Tongue (tissue), 2 donors: Measurements from ENCODE around the gene ETNK2. TPM values are rescaled to one million over a fixed set of nuclear protein-coding genes. Genes with fewer than 3 reads are reported as not detected.

Experiments used
- DNase-seq: peaks from one replicate; pipeline ENCODE4 v3.0.0-alpha.2; 2015
- total RNA-seq: library from RNA; depleted of rRNA; stranded (reverse); fragments of >200 nt; gene quantifications from one replicate; pipeline ENCODE4 v1.2.3, GENCODE V29; 2014

ETNK2 gene
- total RNA-seq, 1 donor from 2014 or later, result 14.7 TPM

DNA sequence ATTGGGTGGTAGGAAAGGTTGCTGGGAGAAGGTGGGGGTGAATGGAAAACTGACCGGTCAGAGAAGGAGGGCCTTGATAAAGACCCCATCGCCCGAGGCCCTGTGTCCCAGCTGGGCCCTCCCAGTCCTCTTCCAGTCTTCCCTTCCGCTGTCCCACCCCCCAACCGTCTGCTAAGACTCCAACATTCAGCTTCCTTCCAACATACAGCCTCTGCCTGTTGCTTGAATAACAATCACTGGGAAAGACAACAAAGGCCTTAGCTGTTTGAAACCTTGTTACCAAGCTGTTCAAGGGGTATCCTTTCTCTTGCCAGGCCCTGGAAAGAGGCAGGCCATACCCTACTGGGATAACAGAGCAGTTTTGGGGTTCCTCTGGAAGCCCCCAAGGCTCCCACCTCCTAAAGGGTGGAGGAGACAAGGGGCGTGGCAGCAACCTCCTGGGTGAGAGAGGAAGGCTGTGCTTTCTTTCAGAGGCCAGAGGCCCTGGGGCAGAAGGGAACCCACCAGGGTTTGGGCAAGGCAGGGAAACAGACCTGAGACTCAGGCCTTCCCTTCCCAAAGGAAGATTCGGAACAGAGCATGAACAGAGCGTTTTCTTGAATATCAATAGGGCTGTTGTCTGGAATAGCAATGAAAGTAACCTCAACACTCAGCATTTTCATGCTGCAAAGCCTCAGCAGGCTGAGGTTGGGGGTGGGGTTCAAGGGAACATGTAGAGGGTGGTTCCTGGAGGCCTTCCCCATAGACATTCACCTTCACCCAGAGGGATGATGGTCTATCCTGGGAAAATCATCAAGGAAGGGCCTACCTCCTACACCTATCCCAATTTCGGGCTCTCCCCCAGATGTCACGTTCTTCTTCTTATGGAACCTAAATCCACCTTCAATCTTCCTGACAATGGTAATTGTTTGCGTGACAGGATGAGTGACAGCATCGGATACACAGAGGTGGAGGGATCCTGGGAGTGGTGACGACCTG, 4.1 kb downstream of the ETNK2 start:
- DNase-seq, result no peak

DNA sequence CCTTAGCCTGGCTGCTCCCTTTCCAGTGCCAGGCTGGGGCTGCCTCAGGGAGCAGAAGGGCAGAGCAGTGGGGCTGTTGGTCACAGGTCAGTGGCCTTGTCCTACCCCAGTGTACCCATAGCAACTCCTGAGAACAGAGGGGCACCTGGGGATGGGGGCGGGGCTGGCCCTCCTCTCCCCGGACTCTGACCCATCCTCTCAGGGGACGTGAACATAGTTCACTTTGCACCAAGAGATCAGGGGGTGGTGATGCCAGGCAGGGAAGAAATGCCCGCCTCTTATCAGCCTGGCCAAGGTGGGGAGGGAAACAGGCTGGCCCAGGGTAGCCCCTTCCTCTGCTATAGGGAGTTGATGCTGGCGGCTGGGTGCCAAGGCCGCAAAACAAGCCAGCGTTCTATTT, 4.9 kb downstream of the ETNK2 start:
- DNase-seq, result no peak

DNA sequence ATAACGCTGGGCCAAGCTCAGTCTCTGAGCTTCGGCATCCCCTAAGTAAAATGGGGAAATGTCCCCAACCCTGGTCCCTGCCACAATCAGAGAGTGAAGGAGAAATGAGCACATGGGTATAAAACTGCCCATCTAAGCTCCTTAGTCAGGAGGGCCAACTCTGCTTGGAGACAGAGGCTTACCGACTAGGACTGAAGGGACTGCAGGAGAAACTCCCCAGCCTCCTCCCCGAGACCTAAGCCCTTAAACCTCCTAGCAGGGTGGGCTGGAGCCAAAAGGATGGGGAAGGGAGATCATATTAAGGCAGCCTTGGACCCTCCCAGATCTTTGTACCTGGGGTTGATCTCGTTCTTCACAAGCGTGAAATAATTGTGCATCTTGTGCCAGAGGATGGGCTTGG, 5.5 kb downstream of the ETNK2 start:
- DNase-seq, result no peak

DNA sequence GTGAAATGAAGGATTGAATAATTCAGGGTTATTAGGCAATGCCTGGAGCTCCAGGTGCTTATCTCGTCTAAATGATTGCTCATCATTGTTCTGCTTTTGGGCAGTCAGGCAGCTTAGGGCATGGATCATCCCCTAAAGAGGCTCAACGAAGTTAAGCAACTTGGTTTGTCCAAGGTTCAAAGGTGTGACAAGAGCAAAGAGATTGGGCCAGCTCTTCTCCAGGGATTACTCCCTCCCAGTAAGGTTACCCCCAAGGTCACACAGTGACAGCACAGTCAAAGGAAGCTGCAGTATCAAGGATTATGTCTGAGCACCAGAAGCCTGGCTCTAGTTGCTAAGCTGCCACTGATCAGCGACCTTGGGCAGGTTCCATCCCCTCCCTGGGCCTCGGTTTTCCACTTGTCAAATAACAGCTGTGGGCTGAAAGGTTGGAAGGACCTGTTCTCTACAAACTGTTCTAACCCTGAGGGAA, 6.8 kb downstream of the ETNK2 start:
- no peak for DNase-seq

DNA sequence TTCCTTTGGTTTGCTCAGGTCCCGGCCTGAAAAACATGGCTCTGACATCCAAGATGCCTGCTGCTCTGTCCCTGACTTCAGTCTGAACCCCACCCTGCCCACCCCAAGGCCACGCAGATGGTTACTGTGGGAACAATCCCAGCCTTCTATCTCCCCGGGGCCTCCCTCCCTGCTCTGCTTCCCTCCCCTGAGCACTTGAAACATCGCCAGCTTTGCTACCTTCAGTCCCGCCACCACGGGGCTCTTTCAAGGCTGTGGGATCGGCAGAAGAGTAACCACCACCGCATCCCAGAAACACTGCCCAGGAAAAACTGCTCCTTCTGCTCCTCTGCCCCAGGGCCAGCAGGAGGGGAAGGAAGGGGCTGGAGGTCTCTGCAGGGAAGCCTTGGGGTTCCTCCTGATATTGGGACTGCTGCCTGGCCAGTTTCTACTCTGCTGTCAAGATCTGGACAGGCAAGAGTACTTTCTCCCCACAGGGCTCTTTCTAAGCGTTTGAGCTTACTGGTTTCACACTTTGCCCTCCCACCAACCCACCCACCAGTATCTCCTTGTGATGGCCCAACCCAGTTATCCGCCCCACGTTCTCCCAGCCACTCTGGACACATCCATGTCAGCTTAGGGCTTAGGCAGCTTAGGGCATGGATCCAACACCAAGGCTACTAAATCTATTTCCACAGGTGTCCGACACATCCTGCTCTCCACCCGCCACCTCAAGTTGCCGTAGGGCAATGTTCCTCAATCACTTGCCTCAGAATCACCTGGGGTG, 8.4 kb downstream of the ETNK2 start:
- DNase-seq, result no peak

DNA sequence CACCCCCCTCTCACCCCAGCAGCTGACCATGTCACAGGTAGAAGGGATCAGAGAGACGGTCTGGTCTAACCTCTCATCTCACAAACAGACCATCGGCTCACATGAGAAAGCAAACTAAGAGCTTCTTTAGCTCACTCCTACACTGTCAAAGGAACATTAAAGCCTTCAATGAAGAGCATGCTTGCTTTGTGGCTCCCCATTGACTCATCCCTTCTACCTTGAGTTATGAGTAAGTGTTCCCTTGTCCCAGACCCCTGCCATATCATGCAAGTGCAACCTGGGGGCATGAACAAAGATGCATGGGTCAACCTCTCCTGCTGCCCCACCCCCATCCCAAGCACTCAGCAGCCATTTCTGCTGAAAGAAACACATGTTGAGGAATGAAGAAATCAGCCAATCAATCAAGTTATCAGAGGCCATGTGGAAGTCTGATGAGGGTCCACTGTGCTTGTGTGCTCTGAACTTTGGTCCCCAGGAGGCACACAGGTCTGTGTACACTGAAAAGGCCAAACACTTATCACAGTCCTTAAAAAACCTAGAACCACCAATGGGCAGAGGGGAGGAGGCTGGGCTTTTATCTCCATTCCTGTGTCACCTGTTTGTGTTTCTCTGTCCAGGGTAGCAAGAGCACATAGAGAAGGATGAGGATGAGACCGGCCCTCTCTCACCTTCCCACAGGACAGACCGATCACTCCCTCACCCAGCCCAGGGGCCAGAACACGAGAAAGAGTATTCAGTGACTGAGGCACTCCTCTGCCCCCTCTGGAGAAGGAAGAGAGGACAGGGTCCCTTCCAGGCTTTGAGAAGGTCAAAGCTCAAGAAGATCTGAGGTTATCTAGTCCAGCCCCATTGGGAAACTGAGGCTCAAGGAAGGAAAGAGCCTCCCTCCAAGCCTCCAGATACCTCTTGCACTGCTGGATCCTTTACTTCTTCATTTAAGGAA, 9.5 kb downstream of the ETNK2 start:
- DNase-seq, result no peak

DNA sequence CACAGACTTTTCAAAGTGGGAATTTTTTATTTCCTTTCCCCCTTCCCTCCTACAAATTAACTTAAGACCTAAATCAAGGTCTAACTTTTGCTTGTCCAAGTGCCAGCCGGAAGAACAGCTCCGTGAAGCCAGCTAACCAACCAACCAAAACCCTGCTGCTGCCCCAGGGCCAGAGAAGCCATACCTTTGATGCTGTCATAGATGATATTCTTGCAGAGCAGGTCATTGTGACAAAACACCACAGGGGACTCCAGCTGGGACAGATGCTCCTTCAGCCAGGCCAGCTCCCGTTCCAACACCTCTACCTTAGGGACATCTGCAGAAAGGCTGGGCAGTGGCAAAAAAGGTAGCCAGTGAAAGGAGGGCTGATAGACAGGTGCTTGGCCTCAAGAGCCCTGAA, 10.7 kb downstream of the ETNK2 start:
- DNase-seq, result no peak

DNA sequence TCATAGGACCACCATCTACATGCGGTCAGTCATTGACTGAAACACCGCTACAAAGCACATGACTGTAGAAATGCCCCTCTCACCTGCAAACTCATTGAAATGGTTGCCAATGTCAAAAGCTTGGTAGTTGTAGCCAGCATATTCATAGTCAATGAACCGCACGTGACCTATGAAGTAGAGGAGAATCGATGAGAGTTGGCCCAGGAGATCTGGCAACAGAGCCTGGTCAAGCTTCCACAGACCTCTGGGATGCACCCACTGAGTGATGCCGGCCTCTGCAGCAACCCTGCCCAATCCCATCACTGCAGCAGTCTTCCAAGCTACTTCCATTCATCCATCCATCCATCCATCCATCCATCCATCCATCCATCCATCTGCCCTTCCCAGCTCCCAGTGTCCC, 11.9 kb downstream of the ETNK2 start:
- no peak for DNase-seq

DNA sequence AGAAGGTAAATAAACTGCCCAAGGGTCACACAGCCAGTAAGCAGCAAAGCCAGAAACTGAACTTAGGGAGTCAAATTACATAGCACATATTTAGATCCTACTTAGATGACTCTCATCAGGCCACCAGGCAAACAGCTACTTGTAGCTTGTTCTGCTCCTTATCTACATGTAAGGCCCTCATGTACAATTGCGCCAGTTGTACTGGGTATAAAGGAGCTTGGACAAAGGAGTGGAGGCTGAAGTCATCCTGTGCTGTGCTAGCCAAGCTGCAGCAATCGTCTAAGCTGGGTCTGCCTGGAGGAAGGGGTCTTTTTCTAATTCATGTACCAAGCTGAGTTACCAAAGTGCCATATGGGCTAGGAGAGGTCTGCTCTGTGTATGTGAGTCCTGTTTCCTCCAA, 12.8 kb downstream of the ETNK2 start:
- no peak for DNase-seq

DNA sequence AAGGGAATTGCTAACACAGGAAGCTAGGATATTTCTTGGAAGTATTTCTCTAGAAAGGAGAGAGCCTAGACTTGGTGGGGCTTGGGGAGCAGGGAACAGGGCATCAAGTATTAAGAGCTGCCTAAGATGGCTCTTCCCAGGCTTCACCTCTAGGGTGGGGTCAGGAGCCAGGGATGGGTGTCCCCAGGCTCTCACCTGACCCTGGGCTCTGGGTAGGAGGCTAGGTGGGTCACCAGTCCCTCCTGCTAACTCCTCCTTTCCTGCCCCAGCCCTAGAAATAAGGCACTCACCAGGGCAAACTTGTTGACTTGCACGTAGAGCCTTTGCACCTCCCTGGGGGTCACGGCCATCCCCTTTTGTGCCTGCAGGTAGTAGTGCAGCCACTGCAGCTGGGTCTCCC, 15.0 kb downstream of the ETNK2 start:
- no peak for DNase-seq

DNA sequence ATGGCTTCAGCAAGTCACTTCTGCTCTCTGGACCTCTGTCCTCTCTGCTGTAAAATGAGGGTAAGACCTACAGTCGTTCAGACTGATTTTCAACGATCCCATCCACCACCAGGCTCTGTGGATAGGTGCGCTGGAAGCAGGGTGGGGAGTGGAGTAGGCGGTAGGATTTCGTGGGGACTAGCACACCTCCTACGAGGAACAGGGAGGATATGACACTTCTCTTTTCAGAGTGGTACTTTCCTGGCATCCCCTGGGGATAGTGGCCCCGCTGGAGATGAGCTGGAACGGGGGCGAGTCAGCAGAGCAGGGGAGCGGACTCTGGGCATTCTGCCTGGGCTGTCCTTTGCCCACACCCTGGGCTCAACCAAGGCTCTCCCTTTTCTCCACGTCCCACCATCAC, 17.7 kb downstream of the ETNK2 start:
- DNase-seq, result no peak

DNA sequence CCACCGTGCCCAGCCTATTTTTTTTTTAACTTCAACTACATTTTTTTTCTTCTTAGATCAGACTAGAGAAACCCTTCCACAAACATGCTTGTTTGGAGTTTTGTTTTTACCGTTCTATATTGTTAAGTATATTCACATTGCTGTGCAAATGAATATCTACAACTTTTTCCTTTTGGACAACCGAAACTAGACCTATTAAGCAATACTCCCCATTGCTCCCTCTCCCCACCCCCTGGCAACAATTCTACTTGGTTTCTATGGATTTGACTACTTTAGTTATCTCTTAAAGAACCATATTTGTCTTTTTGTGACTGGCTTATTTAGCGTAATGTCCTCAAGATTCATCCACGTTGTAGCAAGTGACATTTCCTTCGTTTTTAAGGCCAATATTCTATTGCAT, 19.1 kb downstream of the ETNK2 start:
- DNase-seq, result no peak

DNA sequence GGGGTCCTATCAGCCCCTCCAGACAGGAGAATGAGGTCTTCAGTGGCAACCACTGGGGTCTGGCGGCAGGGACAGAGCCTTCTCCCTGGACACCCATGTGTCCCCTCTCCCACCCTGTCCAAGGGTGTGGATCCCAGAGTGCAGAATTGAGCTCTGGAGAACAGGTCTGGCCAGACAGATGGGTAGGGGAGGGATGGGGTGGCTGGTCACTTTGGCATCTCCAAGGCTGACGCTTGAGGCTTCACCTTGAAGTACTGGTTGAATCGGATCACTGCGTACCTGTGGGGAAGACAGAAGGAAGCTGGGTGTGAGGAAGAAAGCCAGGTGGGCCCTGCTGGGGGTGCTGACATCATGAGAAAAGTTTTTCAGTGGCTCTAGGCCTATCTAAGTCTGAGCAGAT, 19.9 kb downstream of the ETNK2 start:
- DNase-seq, result no peak

DNA sequence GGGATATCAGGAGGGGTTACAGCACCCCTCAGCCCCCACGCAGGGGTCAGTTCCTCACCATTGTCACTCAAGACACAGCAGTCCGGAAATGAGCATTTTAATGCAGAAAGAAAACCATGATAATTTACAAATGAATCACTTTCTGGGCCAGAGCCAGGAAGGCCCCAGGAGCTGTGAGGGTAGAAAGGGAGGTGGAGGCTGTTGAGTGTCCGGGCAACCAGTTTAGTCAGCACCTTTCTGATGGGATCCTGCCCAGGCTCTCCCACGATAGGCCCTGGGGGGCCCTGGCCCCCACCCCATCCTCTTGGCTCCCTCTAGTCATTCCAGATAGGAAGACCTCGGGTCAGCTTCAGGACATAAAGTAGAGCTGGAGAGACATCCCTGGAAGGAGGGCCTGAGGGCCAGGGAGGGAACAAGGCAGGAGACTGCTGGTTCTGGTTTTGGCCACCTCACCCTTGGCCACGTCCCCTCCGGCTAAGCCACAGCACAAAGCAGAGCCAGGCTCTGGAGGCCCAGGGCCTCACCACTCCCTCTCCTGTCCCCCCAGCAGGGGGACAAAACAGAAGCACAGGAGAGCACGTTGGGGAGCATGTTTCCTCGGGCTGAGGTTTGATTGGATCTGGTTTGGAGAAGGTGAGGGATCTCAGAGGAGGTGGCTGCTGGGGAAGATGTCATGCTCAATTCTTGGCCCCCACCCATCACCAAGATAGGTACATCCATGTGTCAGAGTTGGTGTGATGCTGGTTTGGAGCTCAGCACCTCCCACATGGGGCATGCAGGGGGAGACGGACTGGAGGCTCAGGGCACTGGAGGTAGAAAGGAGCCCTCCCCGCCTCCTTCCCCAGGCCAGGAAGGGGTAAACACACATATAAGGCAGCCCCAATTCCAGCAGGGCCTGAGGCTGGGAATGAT, 20.6 kb downstream of the ETNK2 start:
- peak; percentile 57 for DNase-seq

DNA sequence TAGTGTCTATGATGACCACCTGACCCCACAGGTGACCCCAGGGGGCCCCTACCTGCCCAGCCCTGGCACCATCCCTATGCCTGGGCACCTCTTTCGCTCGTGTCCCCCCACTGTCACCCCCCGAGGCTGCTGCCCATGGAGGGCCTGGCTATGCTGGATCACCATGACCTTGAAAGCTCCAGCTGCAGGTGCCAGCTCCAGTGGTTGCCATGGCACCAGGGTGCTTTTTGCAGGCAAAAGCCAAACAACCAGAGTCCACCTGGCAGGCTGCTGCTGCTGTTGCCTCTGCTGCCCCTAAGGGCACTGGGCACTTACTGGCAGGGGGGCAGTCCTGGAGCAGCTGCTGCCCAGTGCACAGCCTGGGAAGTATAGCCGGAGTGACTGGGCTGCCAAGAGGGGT, 21.7 kb downstream of the ETNK2 start:
- no peak for DNase-seq

DNA sequence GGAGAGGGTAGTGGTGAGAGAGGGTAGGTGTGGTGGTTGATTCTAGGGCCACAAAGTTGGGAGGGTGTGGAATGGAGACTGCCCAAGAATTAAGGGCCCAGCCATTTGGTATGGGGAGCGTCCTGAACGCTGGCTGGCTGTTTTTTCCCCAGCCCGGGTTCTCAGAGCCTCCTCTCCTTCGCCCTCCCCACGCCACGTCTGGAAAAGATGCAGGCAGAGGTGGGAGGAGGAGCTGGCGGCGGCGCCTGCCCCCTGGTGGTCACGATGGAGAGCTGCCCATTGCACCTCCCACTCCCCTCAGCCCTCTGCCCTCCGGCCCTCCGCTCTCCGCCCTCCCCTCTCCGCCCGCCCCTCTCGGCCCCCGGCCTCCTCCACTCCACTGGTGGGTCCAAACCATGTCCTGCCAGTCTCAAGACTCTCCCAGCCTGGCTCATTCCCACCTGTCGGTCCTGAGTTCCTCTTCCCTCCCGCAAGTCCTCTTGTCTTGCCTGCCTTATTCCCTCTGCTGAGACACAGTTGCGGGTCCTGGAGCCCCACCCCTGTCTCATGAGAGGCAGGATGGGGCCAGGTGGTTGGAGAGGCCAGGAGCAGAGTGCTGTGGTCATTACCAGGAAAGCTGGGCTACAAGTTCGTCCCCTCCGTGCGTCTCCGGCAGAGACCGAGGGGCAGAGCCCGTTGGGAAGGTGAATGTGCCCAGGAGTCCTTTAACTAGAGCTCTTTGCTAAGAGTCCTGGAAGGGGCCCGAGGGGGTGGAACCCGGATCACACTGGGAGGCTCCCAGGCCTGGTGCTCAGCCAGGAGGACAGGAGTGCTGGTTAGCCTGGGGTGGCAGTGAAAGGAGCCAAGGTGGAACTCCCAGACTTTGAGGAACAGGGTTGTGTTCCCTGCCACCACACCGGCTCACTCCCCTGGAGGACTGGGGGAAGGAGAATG, 22.6 kb downstream of the ETNK2 start:
- peak; percentile 87 for DNase-seq

DNA sequence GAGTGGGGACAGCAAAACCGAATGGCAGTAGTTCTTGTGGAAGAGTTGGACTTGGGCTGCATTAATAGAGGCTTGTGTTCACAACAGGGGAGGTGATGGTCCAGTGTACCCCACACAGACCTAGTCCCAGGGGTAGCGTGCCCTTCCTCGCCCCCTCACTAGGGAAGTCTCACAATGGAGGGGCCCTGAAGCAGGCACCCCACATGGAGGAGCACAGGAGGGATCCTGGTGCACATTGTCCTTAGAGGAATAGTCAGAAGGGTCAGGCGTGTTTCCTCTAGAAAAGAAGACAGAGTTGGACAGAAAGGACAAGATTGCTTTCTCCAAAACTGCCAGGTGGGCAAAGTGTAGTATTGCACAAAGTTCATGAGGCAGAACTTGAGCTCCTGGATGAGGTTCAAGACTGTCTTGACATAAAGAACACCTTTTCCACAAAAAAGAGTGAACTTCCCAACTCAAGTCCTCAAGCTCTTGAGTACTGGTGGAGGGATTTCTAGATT, 23.3 kb downstream of the ETNK2 start:
- DNase-seq, result no peak

DNA sequence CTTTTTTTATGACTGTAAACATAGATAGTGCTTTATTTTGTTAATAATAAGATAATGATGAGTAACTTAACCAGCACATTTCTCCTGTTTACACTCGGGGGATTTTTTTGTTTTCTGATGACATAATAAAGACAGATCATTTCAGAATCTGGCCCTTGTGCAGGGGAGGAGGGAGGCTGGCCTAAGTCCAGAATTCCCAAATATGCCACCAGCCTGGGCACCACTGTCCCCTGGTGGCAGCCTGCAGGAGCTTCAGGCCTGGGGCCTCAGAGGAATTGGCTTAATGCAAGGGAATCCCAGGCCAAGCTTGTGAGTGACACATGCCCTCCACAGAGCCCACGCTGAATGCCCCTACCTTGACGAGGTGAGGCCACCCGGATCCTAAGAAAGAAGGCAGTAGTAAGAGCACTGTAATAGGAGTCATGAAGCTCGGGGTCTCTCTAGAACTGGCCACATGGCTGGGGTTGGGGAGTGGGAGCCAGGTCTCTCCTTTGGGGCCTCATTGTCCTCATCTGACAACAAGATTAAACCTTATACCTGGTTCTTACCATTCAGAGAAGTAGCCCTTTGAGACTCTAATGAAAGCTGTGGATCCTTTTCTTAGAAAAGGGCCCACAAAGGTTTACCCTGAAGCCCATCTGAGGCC, 24.1 kb downstream of the ETNK2 start:
- DNase-seq, result peak; percentile 75

DNA sequence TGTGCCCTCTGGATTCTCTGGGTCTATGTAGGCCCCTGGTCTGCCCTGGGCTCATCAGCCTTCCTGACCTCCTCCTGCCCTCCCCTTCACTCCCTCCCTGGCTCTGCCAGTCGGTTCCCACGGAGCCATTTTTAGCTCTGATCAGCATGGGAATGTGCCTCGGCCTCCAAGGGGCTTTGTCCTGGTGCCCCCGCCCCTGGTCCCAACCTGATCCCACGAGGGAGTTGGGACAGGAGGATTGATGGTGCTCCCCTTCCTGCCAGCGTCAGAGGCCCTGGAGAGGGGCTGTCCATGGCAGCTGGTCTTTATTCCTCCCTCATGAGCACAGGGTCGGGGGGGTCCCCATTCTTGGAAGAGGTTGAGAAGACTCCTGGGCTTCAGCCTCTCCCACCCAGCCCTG, 24.9 kb downstream of the ETNK2 start:
- DNase-seq, result no peak
